IPS-NIHi11 (cell line): Measurements from ENCODE around the gene RNF220.

Source experiments
- DNase-seq: peaks from one replicate; pipeline ENCODE4 v3.0.0; 2012; ENCODE audit warnings: mixed read lengths, low spot score

Gene RNF220

GRCh38 chr1:44523593-44524591, 118.8 kb downstream of the RNF220 start:
- peak; percentile 68 for DNase-seq

- DNase-seq, result no peak
Measured at GRCh38 chr1:44524655-44525500, 119.8 kb downstream of the RNF220 start.

GRCh38 chr1:44526295-44527073, 121.4 kb downstream of the RNF220 start:
- DNase-seq, result no peak

DNA sequence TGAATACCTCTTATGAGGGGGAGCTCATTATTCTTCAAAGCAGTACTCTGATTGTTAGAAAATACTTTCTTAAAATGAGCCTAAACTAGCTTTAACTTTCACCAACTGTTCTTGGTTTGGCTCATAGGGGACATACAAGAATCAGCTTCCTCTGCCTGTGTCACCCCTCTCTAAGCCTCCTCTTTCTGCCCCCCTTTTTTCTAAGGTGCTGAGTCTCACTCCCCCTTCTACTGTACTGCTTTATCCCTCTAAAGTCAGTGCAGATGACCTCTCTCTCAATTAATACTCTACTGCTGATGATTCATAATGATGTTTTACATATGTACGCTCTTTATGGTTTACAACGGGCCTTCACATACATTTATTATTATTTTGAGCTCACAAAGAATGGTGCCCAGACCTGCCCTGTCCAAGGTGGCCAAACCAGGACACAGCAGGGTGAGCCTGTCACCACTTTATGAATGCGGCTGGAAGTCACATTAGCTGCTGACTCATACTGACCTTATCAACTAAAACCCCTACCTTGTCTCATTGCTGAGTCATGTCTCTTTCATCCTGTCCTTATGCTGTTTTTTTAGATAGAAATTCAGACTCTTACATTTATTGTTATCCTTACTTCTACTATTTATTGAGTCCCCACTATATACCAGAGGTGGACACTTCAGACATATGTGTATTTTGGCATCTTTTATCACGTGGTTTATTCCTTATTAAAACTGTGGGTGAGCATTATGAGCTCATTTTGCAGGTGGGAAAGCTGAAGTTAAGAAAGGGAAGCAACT, 126.9 kb downstream of the RNF220 start:
- no peak for DNase-seq

DNA sequence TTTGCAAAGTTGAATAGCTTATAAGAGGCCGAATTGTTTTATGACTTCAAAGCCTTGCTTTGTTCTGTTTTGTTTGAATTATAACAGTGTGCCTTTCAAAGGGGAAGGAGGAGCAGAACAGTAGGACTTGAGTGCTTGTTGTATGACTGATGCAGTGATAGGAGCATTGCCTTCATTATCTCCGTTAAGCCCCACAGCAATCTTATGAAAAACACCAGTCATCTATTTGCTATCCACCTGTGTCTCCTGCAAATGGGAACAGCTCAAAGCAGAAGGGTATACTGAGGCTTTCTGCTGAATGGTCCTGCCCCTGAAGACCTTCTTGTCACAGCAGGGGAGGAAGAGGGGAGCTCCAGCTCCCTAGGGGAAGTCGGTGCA, 127.5 kb downstream of the RNF220 start:
- no peak for DNase-seq

DNA sequence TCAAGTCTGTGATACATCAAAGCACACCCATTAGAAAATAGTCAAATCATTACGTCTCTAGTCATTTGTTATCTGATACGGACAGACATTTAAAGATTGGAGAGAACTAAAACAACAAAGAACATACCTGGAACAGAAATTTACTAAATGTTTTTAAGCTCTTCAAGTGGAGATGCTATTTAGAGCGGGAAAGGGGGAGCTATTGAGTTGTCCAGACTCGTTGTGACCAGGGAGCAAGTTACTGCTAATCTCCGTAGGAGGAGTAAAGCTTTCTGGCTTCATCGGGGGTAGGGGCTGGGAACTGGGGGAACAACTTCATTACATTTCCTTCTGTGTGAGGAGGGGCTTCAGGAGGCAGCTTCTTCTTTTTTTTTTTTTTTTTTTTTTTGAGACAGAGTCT, 129.7 kb downstream of the RNF220 start:
- no peak for DNase-seq

DNA sequence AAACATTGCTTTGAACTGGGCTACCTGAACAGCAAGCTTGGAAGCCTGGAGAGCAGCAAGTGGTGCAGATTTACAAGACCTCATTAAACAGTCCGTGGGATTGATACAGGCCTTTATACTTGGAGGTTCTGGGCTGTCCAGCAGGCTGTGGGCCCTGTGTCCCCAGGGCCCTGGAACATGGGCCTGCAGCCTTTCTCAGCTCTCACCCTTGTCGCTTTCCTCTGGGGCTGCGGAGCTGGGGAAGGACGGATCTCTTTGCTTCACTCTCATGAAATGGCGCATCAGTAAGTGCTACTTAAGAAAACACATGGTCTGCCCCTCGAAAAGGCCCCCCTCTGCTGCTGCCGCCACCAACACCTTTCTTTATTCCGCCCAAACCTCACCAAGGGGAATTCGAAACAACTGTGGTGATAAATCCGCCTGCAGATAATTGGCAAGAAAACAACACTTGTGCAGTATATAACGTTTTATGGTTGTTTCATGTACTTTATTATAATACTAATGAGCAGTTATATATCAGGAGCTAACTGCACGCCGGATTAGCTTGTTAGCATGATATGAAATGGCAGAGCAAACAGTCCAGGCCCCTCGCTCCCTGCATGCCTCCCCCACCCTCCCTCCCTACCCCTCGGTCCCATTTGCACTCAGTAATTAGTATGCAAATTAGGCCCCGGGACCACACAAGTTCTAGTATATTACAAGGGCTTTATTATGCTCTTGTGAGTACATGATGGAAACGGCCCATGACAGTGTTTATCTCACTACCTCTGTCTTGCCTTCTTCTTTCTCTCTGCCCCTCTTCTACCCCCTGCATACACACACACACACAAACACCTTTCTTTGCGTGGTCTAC, 131.5 kb downstream of the RNF220 start:
- no peak for DNase-seq

DNA sequence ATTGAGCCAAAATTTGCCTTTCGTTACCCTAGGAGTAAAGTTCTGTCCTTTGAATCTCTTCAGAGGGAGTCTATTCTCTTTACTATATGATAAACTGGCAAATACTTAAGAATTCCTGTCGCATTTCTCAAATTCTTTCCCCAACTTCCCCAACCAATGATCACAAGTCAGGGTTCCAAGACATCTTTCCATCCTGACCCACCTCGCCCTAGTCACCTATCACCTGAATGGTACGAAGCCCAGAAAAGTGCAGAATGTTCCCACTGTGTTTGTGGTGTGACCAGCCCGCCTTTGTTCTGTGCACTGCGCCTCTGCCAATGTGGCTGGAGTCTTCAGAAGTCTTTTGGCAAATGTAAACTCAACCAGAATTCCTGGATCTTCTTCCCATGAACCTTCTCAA, 132.5 kb downstream of the RNF220 start:
- DNase-seq, result no peak

DNA sequence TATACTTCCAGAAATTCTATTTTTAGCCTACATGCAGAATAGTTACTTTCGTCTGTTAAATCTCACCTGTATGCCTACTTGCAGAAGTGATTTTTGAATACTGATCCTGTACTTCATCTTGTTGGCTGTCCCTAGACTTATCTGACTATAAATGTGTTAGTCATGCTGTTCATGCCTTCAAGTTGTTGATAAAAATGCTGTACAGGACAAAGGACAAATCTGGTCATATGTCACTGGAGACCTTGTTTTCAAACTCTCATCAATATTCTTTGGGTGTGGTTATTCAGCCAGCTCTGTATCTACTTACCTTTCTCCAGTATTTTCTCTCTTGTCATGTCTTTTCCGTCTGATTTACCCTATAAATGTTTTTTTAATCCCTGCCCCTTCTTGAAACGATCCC, 132.9 kb downstream of the RNF220 start:
- no peak for DNase-seq

DNA sequence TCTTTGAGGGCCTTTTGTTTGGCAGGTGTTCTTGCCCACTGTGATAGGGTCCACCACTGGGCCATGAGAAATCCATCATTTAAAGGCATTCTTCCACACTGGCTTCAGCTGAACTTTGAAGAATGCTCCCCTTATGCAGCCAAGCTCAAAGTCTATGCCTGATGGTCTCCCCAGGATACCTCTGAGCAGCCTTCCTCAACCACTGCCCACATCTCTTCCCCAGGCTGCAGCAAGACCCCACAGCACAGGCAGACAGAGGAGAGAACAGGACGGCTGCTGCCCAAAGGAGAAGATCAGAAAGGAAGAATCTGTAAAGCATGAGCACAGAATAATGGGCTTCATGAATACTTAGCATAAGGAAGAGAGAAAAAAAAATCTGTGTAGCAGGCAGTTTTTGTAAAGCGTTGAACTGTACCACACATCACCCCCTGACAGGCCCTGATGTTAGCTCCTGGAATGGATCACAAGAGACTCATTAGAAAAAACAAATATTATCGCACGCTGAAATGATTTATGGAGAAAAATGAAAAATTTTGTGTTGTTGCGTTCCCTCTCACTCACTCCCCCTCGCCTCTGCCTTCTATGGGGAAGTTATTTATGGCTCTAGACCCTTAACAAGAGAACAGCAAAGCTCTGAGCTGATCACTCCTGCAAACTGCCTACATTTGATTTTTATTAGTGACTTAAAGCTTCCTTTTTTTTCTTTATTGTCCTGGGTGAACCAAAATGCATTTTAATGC, 135.1 kb downstream of the RNF220 start:
- no peak for DNase-seq

DNA sequence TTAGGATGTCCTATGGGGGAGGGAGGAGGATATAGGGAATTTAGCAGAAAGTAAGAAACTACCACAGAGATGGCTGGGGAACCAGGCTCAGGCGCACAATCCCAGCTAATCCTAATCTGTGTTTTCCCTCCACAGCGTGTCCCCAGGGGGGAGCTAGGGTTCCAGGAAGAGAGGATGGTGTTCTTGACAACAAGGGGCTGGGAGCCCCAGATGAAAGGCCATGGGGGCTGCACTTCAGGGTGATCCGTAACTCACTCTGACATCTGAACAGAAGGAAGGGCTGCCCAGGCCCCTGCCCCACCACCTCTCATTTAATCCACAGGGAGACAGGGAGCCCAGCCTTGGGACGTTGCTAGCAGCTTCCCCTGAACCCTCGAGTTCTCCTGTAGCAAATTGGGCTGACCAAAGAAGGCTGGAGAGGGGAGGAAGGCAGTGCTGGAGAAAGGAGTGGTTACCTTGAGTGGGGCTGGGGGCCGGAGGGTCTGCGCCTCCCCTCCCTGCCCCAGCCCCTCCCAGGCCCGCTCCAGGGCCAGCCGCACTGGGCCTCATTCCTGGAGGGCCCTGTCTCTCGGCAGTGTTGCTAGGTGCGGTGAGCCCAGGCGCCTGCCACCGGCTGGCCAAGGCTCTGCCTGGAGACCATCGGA, 137.5 kb downstream of the RNF220 start:
- DNase-seq, result no peak

- peak; percentile 90 for DNase-seq
Measured at GRCh38 chr1:44543064-44543744, 138.1 kb downstream of the RNF220 start.

DNA sequence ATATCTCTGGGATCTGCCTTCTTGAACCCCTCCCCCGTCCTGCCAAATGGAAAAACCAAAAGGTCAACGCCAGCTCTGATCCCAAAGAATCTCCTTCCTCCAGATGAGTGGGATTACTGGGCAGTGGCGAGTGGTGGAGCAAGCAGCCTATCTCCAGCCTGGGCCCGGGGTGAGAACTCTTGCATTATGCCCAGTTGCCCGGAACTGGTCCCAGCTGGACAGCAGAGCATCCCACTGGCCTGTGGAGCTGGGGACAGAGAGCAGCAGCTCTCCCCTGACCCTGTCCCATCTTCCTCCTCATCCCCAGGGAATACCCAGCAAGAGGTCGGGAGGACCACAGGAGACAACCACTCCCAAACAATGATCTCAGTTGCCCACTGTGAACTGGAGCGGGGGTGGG, 138.7 kb downstream of the RNF220 start:
- DNase-seq, result peak; percentile 40

DNA sequence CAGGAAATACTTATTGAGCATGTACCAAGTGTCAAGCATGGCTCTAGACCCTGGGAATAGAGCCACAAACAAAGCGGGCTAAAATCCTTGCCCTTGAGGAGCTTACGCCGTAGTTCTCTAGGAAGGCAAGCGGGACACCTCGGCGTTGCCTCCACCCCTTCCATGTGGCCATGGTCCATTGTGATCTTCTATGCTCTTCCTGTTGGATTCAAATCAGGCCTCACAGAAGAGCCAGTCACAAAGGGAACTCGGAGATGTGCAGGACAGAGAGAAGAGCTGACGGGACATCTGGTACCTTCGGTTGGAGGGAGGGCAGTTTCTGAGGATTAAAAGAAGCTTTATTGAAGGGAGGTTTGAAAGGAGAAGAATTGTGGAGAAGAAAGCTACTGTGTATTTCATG, 139.9 kb downstream of the RNF220 start:
- no peak for DNase-seq

- DNase-seq, result peak; percentile 43
Measured at GRCh38 chr1:44545961-44546360, 140.9 kb downstream of the RNF220 start.

GRCh38 chr1:44546403-44547053, 141.5 kb downstream of the RNF220 start:
- no peak for DNase-seq

DNA sequence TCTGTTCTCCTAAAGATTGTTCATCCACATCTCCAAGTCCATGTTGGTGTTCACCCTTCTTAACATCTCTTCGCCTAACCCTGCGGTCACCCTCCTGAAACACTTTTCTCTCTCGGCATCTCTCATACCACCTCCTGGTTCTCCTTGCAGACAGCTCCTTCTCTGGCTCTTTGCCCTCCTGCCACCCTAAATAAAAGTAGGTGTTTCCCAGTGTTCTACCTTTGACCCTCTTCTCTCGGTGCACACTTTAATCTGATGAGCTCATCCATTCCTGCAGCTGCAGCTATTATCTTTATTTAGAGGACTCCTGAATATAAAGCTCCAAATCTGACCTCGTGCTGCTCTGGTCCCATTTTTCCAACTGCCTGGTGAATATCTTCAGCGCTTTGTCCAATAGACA, 142.3 kb downstream of the RNF220 start:
- no peak for DNase-seq

DNA sequence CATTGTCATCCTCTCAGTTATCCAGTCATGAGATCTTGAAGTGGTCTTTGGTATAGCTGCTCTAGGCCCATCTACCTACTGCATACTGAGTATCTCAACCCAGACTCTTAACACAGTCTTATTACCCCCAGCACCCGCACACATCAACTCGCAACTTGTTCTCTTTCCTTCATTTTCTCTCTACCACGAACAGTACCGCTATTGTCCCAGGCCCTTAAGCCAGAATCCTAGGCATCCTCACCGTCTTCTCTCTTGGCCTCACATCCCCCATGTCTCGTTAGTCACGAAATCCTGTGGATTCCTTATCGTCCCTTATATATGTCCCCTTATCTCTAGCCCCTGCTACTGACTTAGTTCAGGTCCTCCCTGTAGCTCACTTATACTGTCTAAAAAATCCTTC, 142.8 kb downstream of the RNF220 start:
- DNase-seq, result no peak
